Measurements from ENCODE around the gene KRAS. TPM values are rescaled to one million over a fixed set of nuclear protein-coding genes. Genes with fewer than 3 reads are reported as not detected.

Gene KRAS
- total RNA-seq, 1 experiment from 2014 or later: 47.5 TPM

GRCh38 chr12:25200703-25201102 lies 50.0 kb downstream of the KRAS start:
- no peak overlapping the region for H2BK20ac ChIP-seq (ENCODE audit: low read depth, low read length, poor library complexity, severe bottlenecking)
- no peak overlapping the region for H2BK12ac ChIP-seq (ENCODE audit: insufficient read length, low read depth, low read length)
- H3K27ac Mint-ChIP-seq: no peak overlapping the region
- H3K9me3 Mint-ChIP-seq: no peaks in the 10 kb centered on the region
- H3K4me1 Mint-ChIP-seq: peaks cover 9 to 10% of the 10 kb centered on the region in 2 experiments
- H3K56ac ChIP-seq (ENCODE audit: insufficient read length, low read depth, low read length): no peak overlapping the region
- H3K23me2 ChIP-seq (ENCODE audit: insufficient read length, low read depth, low read length, poor library complexity, severe bottlenecking): peaks cover 2% of the 10 kb centered on the region
- H3K27ac ChIP-seq (ENCODE audit: insufficient read length, low read depth, low read length): no peak overlapping the region
- no peaks in the 10 kb centered on the region for H3K4me1 ChIP-seq (ENCODE audit: insufficient read depth, low read length)
- H3K27me3 ChIP-seq (ENCODE audit: insufficient read depth, low read length): no peaks in the 10 kb centered on the region
- WGBS (ENCODE audit: extremely low coverage, insufficient read length, low lambda C conversion rate): no CpG with 5 or more reads among the region's 1 CpG
- H3T11ph ChIP-seq (ENCODE audit: low read length): no peak overlapping the region
- no peak overlapping the region for H2BK5ac ChIP-seq (ENCODE audit: insufficient read length, low read length)
- no peaks in the 10 kb centered on the region for H3K9me3 ChIP-seq (ENCODE audit: control insufficient read depth, low read depth, low read length)
- H2BK15ac ChIP-seq (ENCODE audit: low read depth, low read length): no peak overlapping the region
- no peak overlapping the region for H2BK120ac ChIP-seq (ENCODE audit: low read depth, low read length, poor library complexity, severe bottlenecking)
- no peaks in the 10 kb centered on the region; a peak in 1 of 7 replicates for H3K36me3 Mint-ChIP-seq (ENCODE audit: insufficient read depth in 1 of 3, low read depth in 3 of 3)
- no peak overlapping the region for H3K4me2 ChIP-seq (ENCODE audit: insufficient read depth, insufficient read length, low read length)
- H3K79me1 ChIP-seq (ENCODE audit: insufficient read depth, low read depth, low read length, poor library complexity, severe bottlenecking): no peaks in the 10 kb centered on the region
- H4K20me1 ChIP-seq (ENCODE audit: control insufficient read depth, insufficient read depth, insufficient read length): no peaks in the 10 kb centered on the region
- H3K23ac ChIP-seq (ENCODE audit: insufficient read length, low read depth, low read length): no peak overlapping the region
- H3K18ac ChIP-seq (ENCODE audit: insufficient read length, low read depth, low read length): no peak overlapping the region
- H3K4me3 Mint-ChIP-seq: no peak overlapping the region
- no peak overlapping the region for H4K91ac ChIP-seq (ENCODE audit: insufficient read length, low read depth, low read length)
- no peaks in the 10 kb centered on the region for H3K79me2 ChIP-seq (ENCODE audit: insufficient read depth, low read length)
- no peak overlapping the region for H2AK5ac ChIP-seq (ENCODE audit: insufficient read length, low read length)
- no peak overlapping the region for H3K14ac ChIP-seq (ENCODE audit: insufficient read depth, low read length)
- H4K5ac ChIP-seq (ENCODE audit: insufficient read length, low read depth, low read length): no peak overlapping the region
- TF ChIP-seq CTCF (conservative IDR thresholded peaks at IDR 0.05): no peak
- DNase-seq: no peak
- no peak overlapping the region for H2AFZ ChIP-seq (ENCODE audit: low read length)
- no peak overlapping the region for H3K4ac ChIP-seq (ENCODE audit: low read depth, low read length)
- no peak overlapping the region for H4K8ac ChIP-seq (replicated peaks; ENCODE audit: insufficient read length, low read depth, low read length)
- no peaks in the 10 kb centered on the region for H3K27me3 Mint-ChIP-seq (ENCODE audit: low read depth)
- no peak overlapping the region for H3K9ac ChIP-seq (ENCODE audit: extremely low read depth, insufficient read length, low read length)
